Upper lobe of left lung (tissue), 6 donors: ENCODE measurements around the gene B3GALT6. TPM values are rescaled to one million over a fixed set of nuclear protein-coding genes. Genes with fewer than 3 reads are reported as not detected.
A peak's percentile ranks its signal among the peaks of the same experiment; 100 is the strongest.

Experiments
- ATAC-seq, 2 donors: fragments of 200-7000 bp; cut with Tn5 transposase; one replicate each; pipeline ENCODE4 v1.9.1; 2022; ENCODE audit warnings: mild to moderate bottlenecking in 2 of 2, moderate library complexity in 2 of 2; ENCODE audit not compliant: low FRiP score in 2 of 2
- DNase-seq, 2 donors: peaks; one replicate each; pipeline ENCODE4 v3.0.0-alpha.2; 2019 to 2020
- H3K27ac ChIP-seq, 4 donors: fragments of 200-600 bp; sonication (generic); one replicate each; pipeline ENCODE4 v1.5.1; 2016 to 2019
- H3K27me3 ChIP-seq, 4 donors: fragments of 200-600 bp; sonication (generic); one replicate each; pipeline ENCODE4 v1.5.1; 2017 to 2019
- H3K36me3 ChIP-seq, 4 donors: fragments of 200-600 bp; sonication (generic); one replicate each; pipeline ENCODE4 v1.5.1; 2016 to 2019
- H3K4me1 ChIP-seq, 4 donors: fragments of 200-600 bp; sonication (generic); one replicate each; pipeline ENCODE4 v1.5.1; 2018 to 2019
- H3K4me3 ChIP-seq, 4 donors: fragments of 200-600 bp; sonication (generic); one replicate each; pipeline ENCODE4 v1.5.1; 2017 to 2019; ENCODE audit warnings: mild to moderate bottlenecking in 2 of 4, moderate library complexity in 1 of 4
- H3K9me3 ChIP-seq, 4 donors: fragments of 200-600 bp; sonication (generic); one replicate each; pipeline ENCODE4 v1.5.1; 2018 to 2019
- CTCF ChIP-seq, 6 experiments: fragments of 450-650 bp in 4 of 6; fragments of 200-600 bp in 2 of 6; sonication (generic) in 2 of 6; IDR thresholded peaks; one replicate each; pipeline ENCODE4 v1.5.1; 2016 to 2019; ENCODE audit warnings: antibody characterized with exemption in 6 of 6
- EP300 ChIP-seq, 4 donors: sonication (generic); formaldehyde crosslinking; IDR thresholded peaks; one replicate each; pipeline ENCODE4 v1.5.1; 2017; ENCODE audit warnings: antibody characterized with exemption in 4 of 4, control low read depth in 2 of 4
- POLR2A ChIP-seq, 4 donors: fragments of 450-650 bp; IDR thresholded peaks; one replicate each; pipeline ENCODE4 v1.5.1; 2016 to 2017; ENCODE audit warnings: antibody characterized with exemption in 4 of 4, mild to moderate bottlenecking in 2 of 4
- POLR2AphosphoS5 ChIP-seq, 2 donors: sonication (generic); formaldehyde crosslinking; IDR thresholded peaks; one replicate each; pipeline ENCODE4 v1.5.1; 2017; ENCODE audit warnings: antibody characterized with exemption in 2 of 2
- WGBS, 2 donors: methylation state at CpG; one replicate each; pipeline ENCODE4 v1.1.5; 2017 to 2018; 5-methylcytosine and 5-hydroxymethylcytosine counted together
- total RNA-seq, 6 donors: library from RNA; depleted of rRNA in 4 of 6; stranded (reverse); fragments of >200 nt in 4 of 6; gene quantifications; one replicate each; pipeline versions ENCODE4 v1.1.0 to v1.2.1, GENCODE V29; 2016 to 2021
- donor health status: DM: no; HTN: no; CAD: no; lungs with moderate emphysema.
- donor health status: DM: no; HTN: yes; CAD: no; lungs with severe emphysema.

Gene B3GALT6
- total RNA-seq, 6 donors from 2014 or later = 15.2 to 31.3 (median 19.9) TPM

- no peaks in the 10 kb centered on the region for H3K9me3 ChIP-seq
- peaks cover 29 to 71% (median 61%) of the 10 kb centered on the region in 4 donors for H3K36me3 ChIP-seq
- peaks cover 20 to 28% (median 25%) of the 10 kb centered on the region in 4 donors for H3K4me1 ChIP-seq
- no peaks in the 10 kb centered on the region for H3K27me3 ChIP-seq
- no peak overlapping the region for H3K27ac ChIP-seq
- no peak overlapping the region for H3K4me3 ChIP-seq
- ATAC-seq (no peak), DNase-seq (peak in 1 of 2 donors; percentile 84)
- no peak for TF ChIP-seq EP300 (IDR thresholded peaks at IDR 0.05)
- TF ChIP-seq POLR2AphosphoS5 (IDR thresholded peaks at IDR 0.05) = no peak
- TF ChIP-seq POLR2A (IDR thresholded peaks at IDR 0.05) = no peak
- no peak for TF ChIP-seq CTCF (IDR thresholded peaks at IDR 0.05)
- 93 to 95% methylated on average over 37 to 52 of the region's 52 CpGs for WGBS, 2 donors
These were observed 14.2 kb upstream of the B3GALT6 start for GRCh38 chr1:1217621-1218523.

- no peaks in the 10 kb centered on the region for H3K9me3 ChIP-seq
- ATAC-seq = no peak
These were observed 13.4 kb upstream of the B3GALT6 start for GRCh38 chr1:1218524-1219200.

GRCh38 chr1:1219341-1219740 is 12.7 kb upstream of the B3GALT6 start:
- WGBS, 2 donors = 85 to 90% methylated on average over 17 to 20 of the region's 20 CpGs
- DNase-seq (peak in 1 of 2 donors; percentile 83), ATAC-seq (no peak)
- Histone ChIP-seq H3K9me3 (no peaks in the 10 kb centered on the region), H3K4me3 (no peak overlapping the region), H3K27ac (no peak overlapping the region), H3K36me3 (peaks cover 33 to 84% (median 72%) of the 10 kb centered on the region in 4 donors), H3K27me3 (no peaks in the 10 kb centered on the region), H3K4me1 (peaks cover 7 to 13% (median 10%) of the 10 kb centered on the region in 4 donors)
- TF ChIP-seq EP300 (IDR thresholded peaks at IDR 0.05) = no peak
- no peak for TF ChIP-seq POLR2A (IDR thresholded peaks at IDR 0.05)
- TF ChIP-seq CTCF (IDR thresholded peaks at IDR 0.05) = no peak
- no peak for TF ChIP-seq POLR2AphosphoS5 (IDR thresholded peaks at IDR 0.05)

More at GRCh38 chr1:1218524-1219200, 13.4 kb upstream of the B3GALT6 start:
- no peaks in the 10 kb centered on the region for H3K27me3 ChIP-seq
- TF ChIP-seq POLR2AphosphoS5 (IDR thresholded peaks at IDR 0.05) = no peak
- TF ChIP-seq EP300 (IDR thresholded peaks at IDR 0.05) = no peak
- TF ChIP-seq CTCF (IDR thresholded peaks at IDR 0.05) = no peak
- no peak for TF ChIP-seq POLR2A (IDR thresholded peaks at IDR 0.05)
- peaks cover 12 to 20% (median 17%) of the 10 kb centered on the region in 4 donors for H3K4me1 ChIP-seq
- no peak overlapping the region for H3K27ac ChIP-seq
- peaks cover 33 to 79% (median 69%) of the 10 kb centered on the region in 4 donors for H3K36me3 ChIP-seq
- 96 to 100% methylated on average over 2 to 35 of the region's 36 CpGs for WGBS, 2 donors
- DNase-seq = peak in 1 of 2 donors; percentile 79
- no peak overlapping the region for H3K4me3 ChIP-seq

GRCh38 chr1:1220197-1220596 is 11.8 kb upstream of the B3GALT6 start:
- 90% methylated on average over 24 of the region's 24 CpGs for WGBS, 2 donors
- no peak for TF ChIP-seq POLR2AphosphoS5 (IDR thresholded peaks at IDR 0.05)
- TF ChIP-seq EP300 (IDR thresholded peaks at IDR 0.05) = no peak
- no peak for TF ChIP-seq CTCF (IDR thresholded peaks at IDR 0.05)
- TF ChIP-seq POLR2A (IDR thresholded peaks at IDR 0.05) = no peak
- ATAC-seq = no peak
- peak in 1 of 2 donors; percentile 54 for DNase-seq
- Histone ChIP-seq H3K27me3 (no peaks in the 10 kb centered on the region), H3K27ac (no peak overlapping the region), H3K9me3 (no peaks in the 10 kb centered on the region), H3K36me3 (peaks cover 33 to 91% (median 78%) of the 10 kb centered on the region in 4 donors), H3K4me3 (no peak overlapping the region), H3K4me1 (peaks cover under 1 to 5% (median 3%) of the 10 kb centered on the region in 4 donors)
